GM12878 (cell line): ENCODE data around the gene OR2F2. TPM values are rescaled to one million over a fixed set of nuclear protein-coding genes. Genes with fewer than 3 reads are reported as not detected.

ENCODE experiments used
- ATAC-seq: fragments of 200-7000 bp; cut with Tn5 transposase; 3 replicates; pipeline ENCODE4 v1.9.1; 2020; ENCODE audit warnings: mild to moderate bottlenecking, moderate library complexity
- BruUV-seq: library from RNA; stranded (reverse); fragments of 400-500 nt; replicated peaks from 2 replicates; lab custom pipeline; 2021; lab: Mats Ljungman, UMichigan
- CTCF ChIA-PET: fragments of 300-600 bp; sonication (Branson Sonifier 250); formaldehyde crosslinking; extraction: SDS; loops from one replicate; lab custom pipeline; 2021; ENCODE audit warnings: inconsistent platforms; lab: Yijun Ruan, JAX
- POLR2A ChIA-PET: fragments of 350-600 bp; formaldehyde crosslinking; extraction: SDS; loops from one replicate; lab custom pipeline; 2021; ENCODE audit warnings: inconsistent platforms; lab: Charles Lee
- RAD21 ChIA-PET: fragments of 300-600 bp; sonication (Branson Sonifier 250); formaldehyde crosslinking; loops from one replicate; lab custom pipeline; 2023; ENCODE audit warnings: antibody characterized with exemption; ENCODE audit not compliant: unreplicated experiment; lab: Charles Lee
- SMC1A ChIA-PET: fragments of 300-600 bp; sonication (Branson Sonifier 250); formaldehyde crosslinking; loops from one replicate; lab custom pipeline; 2023; ENCODE audit not compliant: unreplicated experiment, uncharacterized antibody; lab: Charles Lee
- DNase-seq: peaks from one replicate; pipeline ENCODE4 v3.0.0-alpha.2; 2011; ENCODE audit warnings: low read depth, low spot score
- FAIRE-seq: peaks from 3 replicates; lab custom pipeline; 2011; peaks lifted over from hg19 to GRCh38; lab: Jason Lieb, UNC
- H2AFZ ChIP-seq: 2 replicates; pipeline ENCODE4 v1.6.0; 2011; ENCODE audit warnings: low read depth, low read length, control low read depth; ENCODE audit not compliant: control insufficient read depth
- H3K27ac ChIP-seq: 2 replicates; pipeline ENCODE4 v1.5.1; 2011; ENCODE audit warnings: control low read depth; ENCODE audit not compliant: control insufficient read depth, insufficient read depth
- H3K27me3 ChIP-seq, 2 experiments: replicated peaks in 1 of 2; 2 replicates each; pipeline versions ENCODE4 v1.6.0 to v1.6.1; 2011; ENCODE audit warnings: low read length in 1 of 2; ENCODE audit not compliant: control insufficient read depth in 2 of 2, insufficient read depth in 2 of 2
- H3K36me3 ChIP-seq, 2 experiments: 2 replicates each; pipeline ENCODE4 v1.5.1; 2011; ENCODE audit warnings: low read length in 1 of 2; ENCODE audit not compliant: control insufficient read depth in 2 of 2, insufficient read depth in 2 of 2
- H3K4me1 ChIP-seq: 2 replicates; pipeline ENCODE4 v1.6.1; 2011; ENCODE audit warnings: mild to moderate bottlenecking, low read length, moderate library complexity, mixed read lengths; ENCODE audit not compliant: control insufficient read depth, insufficient read depth
- H3K4me2 ChIP-seq: 2 replicates; pipeline ENCODE4 v1.6.0; 2011; ENCODE audit warnings: control low read depth; ENCODE audit not compliant: control insufficient read depth, insufficient read depth
- H3K4me3 ChIP-seq: fragments of 200-600 bp; sonication (generic); 2 replicates; pipeline ENCODE4 v1.5.1; 2016
- H3K79me2 ChIP-seq: 2 replicates; pipeline ENCODE4 v1.6.0; 2011; ENCODE audit warnings: low read length; ENCODE audit not compliant: control insufficient read depth, insufficient read depth
- H3K9ac ChIP-seq: 2 replicates; pipeline ENCODE4 v1.8.0; 2011; ENCODE audit warnings: low read length, control low read depth, mixed read lengths; ENCODE audit not compliant: control insufficient read depth, insufficient read depth
- H3K9me3 ChIP-seq: replicated peaks from 3 replicates; pipeline ENCODE4 v1.5.1; 2011; ENCODE audit warnings: mild to moderate bottlenecking, low read length; ENCODE audit not compliant: control insufficient read depth, insufficient read depth
- H4K20me1 ChIP-seq: 2 replicates; pipeline ENCODE4 v1.6.0; 2011; ENCODE audit not compliant: control insufficient read depth, insufficient read depth
- ASH2L ChIP-seq: fragments of 300-600, 200-600 bp; sonication (generic); IDR thresholded peaks from 2 replicates; pipeline ENCODE4 v1.6.1; 2017; ENCODE audit warnings: low read depth, mild to moderate bottlenecking, borderline replicate concordance
- ATF2 ChIP-seq: IDR thresholded peaks from 2 replicates; pipeline ENCODE4 v1.6.1; 2012; ENCODE audit warnings: low read length, inconsistent platforms
- BMI1 ChIP-seq: fragments of 450-650 bp; IDR thresholded peaks from 2 replicates; pipeline ENCODE4 v1.6.1; 2016; ENCODE audit warnings: mild to moderate bottlenecking, moderate library complexity, borderline replicate concordance
- FOXM1 ChIP-seq: IDR thresholded peaks from 2 replicates; pipeline ENCODE4 v1.6.1; 2012; ENCODE audit warnings: low read depth, mild to moderate bottlenecking, inconsistent platforms, low read length, moderate library complexity
- IKZF2 ChIP-seq, 2 experiments: fragments of 450-650 bp; IDR thresholded peaks; 2 replicates each; pipeline ENCODE4 v1.6.1; 2017; ENCODE audit warnings: mild to moderate bottlenecking in 2 of 2, moderate library complexity in 2 of 2
- JUNB ChIP-seq: IDR thresholded peaks from 2 replicates; pipeline ENCODE4 v1.6.1; 2016; ENCODE audit warnings: antibody characterized with exemption, mild to moderate bottlenecking
- MTA2 ChIP-seq: fragments of 450-650 bp; IDR thresholded peaks from 2 replicates; pipeline ENCODE4 v1.6.1; 2016; ENCODE audit warnings: low read depth, mild to moderate bottlenecking, moderate library complexity
- NBN ChIP-seq: fragments of 450-650 bp; IDR thresholded peaks from 2 replicates; pipeline ENCODE4 v1.6.1; 2016
- POLR2A ChIP-seq: IDR thresholded peaks from 2 replicates; pipeline ENCODE4 v1.6.1; 2011; ENCODE audit warnings: low read depth, mild to moderate bottlenecking, low read length
- RAD21 ChIP-seq: IDR thresholded peaks from 2 replicates; pipeline ENCODE4 v1.6.1; 2011; ENCODE audit warnings: mild to moderate bottlenecking, low read depth, low read length, moderate library complexity; ENCODE audit not compliant: insufficient read depth
- RB1 ChIP-seq: fragments of 450-650 bp; formaldehyde crosslinking; IDR thresholded peaks from 2 replicates; pipeline ENCODE4 v1.6.1; 2017; ENCODE audit warnings: mild to moderate bottlenecking, borderline replicate concordance
- SP1 ChIP-seq: IDR thresholded peaks from one replicate; pipeline ENCODE4 v1.6.1; 2011; ENCODE audit warnings: low read depth, low read length
- SUPT20H ChIP-seq: IDR thresholded peaks from 2 replicates; pipeline ENCODE4 v1.6.1; 2011; ENCODE audit warnings: low read depth, mild to moderate bottlenecking, low read length, moderate library complexity, borderline replicate concordance; ENCODE audit not compliant: control insufficient read depth
- ZBTB11 ChIP-seq: fragments of 450-650 bp; formaldehyde crosslinking; IDR thresholded peaks from 2 replicates; pipeline ENCODE4 v1.5.0; 2022; ENCODE audit warnings: mild to moderate bottlenecking, missing genetic modification characterization
- ZBTB4 ChIP-seq: fragments of 450-650 bp; formaldehyde crosslinking; IDR thresholded peaks from 2 replicates; pipeline ENCODE4 v1.4.0; 2022; ENCODE audit warnings: mild to moderate bottlenecking, moderate library complexity
- ZNF274 ChIP-seq: IDR thresholded peaks from one replicate; pipeline ENCODE4 v1.8.0; 2011; ENCODE audit not compliant: insufficient read length, insufficient read depth
- WGBS: methylation state at CpG from one replicate; pipeline ENCODE4 v1.1.6; 2016; ENCODE audit warnings: low lambda C conversion rate; ENCODE audit not compliant: insufficient replicate concordance, insufficient coverage; ENCODE audit errors: missing lambda C conversion rate; 5-methylcytosine and 5-hydroxymethylcytosine counted together
- in situ Hi-C: fragments of 300-500 bp; cut with MboI; formaldehyde crosslinking; loops from 9 replicates; pipeline ENCODE4 v1.14.3; 2018; ENCODE audit warnings: mixed read lengths
- intact Hi-C: fragments of 100-400 bp; cut with micrococcal nuclease; formaldehyde crosslinking; loops from one replicate; pipeline ENCODE4 v1.14.2; 2022; ENCODE audit not compliant: unreplicated experiment
- polyA plus RNA-seq, 11 experiments: library from polyadenylated mRNA; depleted of rRNA in 4 of 11; unstranded in 6 of 11; stranded (reverse) in 5 of 11; fragments of >200 nt; fragmentation: Nextera tagmentation in 4 of 11; fragmentation: Illumina TruSeq in 1 of 11; extraction: Ambion mirVana in 4 of 11; extraction: Trizol in 1 of 11; gene quantifications; 1 replicate in 1 of 11; 2 replicates in 10 of 11; pipeline versions ENCODE4 v1.2.1 to v1.2.3, GENCODE V29; 2011 to 2016; ENCODE audit warnings: inconsistent platforms in 2 of 11, missing spikeins in 2 of 11, low read depth in 1 of 11
- total RNA-seq, 4 experiments: library from RNA; depleted of rRNA in 3 of 4; stranded (reverse); fragments of >200 nt in 3 of 4; fragmentation: Illumina TruSeq in 1 of 4; extraction: Trizol in 1 of 4; gene quantifications; 2 replicates each; pipeline versions ENCODE4 v1.2.1 to v1.2.3, GENCODE V29; 2013 to 2021

The OR2F2 gene
- total and polyA plus RNA-seq, 10 of the 15 experiments (the other 5 are each of a cell fraction or from before 2014, with no cell fraction given) = not detected

- WGBS = 48% methylated on average over 4 of the region's 5 CpGs
- no peak overlapping the region for H3K4me3 ChIP-seq
- ChIA-PET POLR2A (interaction anchor here (3.3 kb wide), 1 partner anchor 9 kb away, joined by 14 read pairs; the partner anchor contains the start of gene TCAF1), SMC1A (interaction anchor here (0.9 to 2.4 kb wide), 4 partner anchors 8 to 236 kb away, joined by 3 to 14 read pairs (median 8); partner anchors contain the start of gene TCAF1), RAD21 (interaction anchor here (1.4 to 1.9 kb wide), 3 partner anchors 9 to 235 kb away, joined by 5 to 12 read pairs (median 12); partner anchors contain the start of gene TCAF1), CTCF (interaction anchor here (0.6 to 7.0 kb wide), 9 partner anchors 9 to 992 kb away, joined by 3 to 65 read pairs (median 4); partner anchors contain the start of gene TCAF1)
- H3K9ac ChIP-seq = no peak overlapping the region
- ATAC-seq (peak; percentile 99), DNase-seq (peak; percentile 19), FAIRE-seq (peak; percentile 7)
- H3K27ac ChIP-seq = no peak overlapping the region
- no TSS peak for BruUV-seq
- H3K79me2 ChIP-seq = no peaks in the 10 kb centered on the region
- no peaks in the 10 kb centered on the region for H3K36me3 ChIP-seq
- intact Hi-C loops (no loop called here), in situ Hi-C loops (no loop called here)
- H3K4me2 ChIP-seq = 0 out of 2 replicates have a peak overlapping the region, but pooled peaks have one; percentile 1
- no peaks in the 10 kb centered on the region for H3K4me1 ChIP-seq
- no peaks in the 10 kb centered on the region for H3K27me3 ChIP-seq
- H3K9me3 ChIP-seq = no peaks in the 10 kb centered on the region; the same call in 2 of the 3 replicates
- H2AFZ ChIP-seq = no peak overlapping the region
- no peaks in the 10 kb centered on the region for H4K20me1 ChIP-seq
- TF ChIP-seq ZBTB4 (CRISPR knock-in tag) = no peak
- no peak for TF ChIP-seq POLR2A
- no peak for TF ChIP-seq NBN
- TF ChIP-seq BMI1 = no peak
- TF ChIP-seq ZBTB11 (CRISPR knock-in tag) = no peak
- no peak for TF ChIP-seq ASH2L
- TF ChIP-seq SUPT20H = no peak
- TF ChIP-seq MTA2 = 0 out of 2 replicates have a peak, but pooled peaks have one; percentile 12
- TF ChIP-seq JUNB = peak; percentile 61
- TF ChIP-seq SP1 = no peak
- TF ChIP-seq RAD21 = peak; percentile 51
- no peak for TF ChIP-seq ZNF274
- no peak for TF ChIP-seq RB1
- peak; percentile 76 for TF ChIP-seq ATF2
- TF ChIP-seq IKZF2 (IDR thresholded peaks at IDR 0.05) = peak; percentile 16 to 44; a peak in 1 of 4 replicates
- TF ChIP-seq FOXM1 = no peak
These were observed 42.3 kb upstream of the OR2F2 start for GRCh38 chr7:143892527-143893300.
